ENCODE measurements around the gene SLC51B. TPM values are rescaled to one million over a fixed set of nuclear protein-coding genes. Genes with fewer than 3 reads are reported as not detected.

SLC51B gene
- total RNA-seq, 1 experiment from 2014 or later, result not detected

DNA sequence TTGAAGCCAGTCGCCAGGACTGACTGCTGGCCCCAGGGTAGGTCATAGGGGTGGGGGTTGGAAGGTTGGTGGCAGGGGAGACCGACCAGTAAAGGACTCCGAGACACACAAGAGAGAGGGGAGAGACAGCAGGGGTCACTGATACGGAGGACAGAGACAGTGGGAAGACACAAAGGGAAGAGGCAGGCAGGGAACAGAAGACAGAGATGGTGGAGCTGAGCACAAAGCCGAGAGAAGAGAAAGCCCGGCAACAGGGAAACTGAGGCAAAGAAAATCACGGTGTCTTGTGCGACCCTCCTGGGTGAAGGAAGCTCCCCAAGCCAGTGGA, 22.1 kb downstream of the SLC51B start:
- intact Hi-C loops (cut with micrococcal nuclease; ENCODE audit: unreplicated experiment), result no loop called here
- no peaks in the 10 kb centered on the region for H3K9me3 Mint-ChIP-seq (ENCODE audit: low read depth, unreplicated experiment)
- DNase-seq, result no peak
- H3K27ac Mint-ChIP-seq (ENCODE audit: unreplicated experiment), result no peak overlapping the region
- TF ChIP-seq, protein P1, sequence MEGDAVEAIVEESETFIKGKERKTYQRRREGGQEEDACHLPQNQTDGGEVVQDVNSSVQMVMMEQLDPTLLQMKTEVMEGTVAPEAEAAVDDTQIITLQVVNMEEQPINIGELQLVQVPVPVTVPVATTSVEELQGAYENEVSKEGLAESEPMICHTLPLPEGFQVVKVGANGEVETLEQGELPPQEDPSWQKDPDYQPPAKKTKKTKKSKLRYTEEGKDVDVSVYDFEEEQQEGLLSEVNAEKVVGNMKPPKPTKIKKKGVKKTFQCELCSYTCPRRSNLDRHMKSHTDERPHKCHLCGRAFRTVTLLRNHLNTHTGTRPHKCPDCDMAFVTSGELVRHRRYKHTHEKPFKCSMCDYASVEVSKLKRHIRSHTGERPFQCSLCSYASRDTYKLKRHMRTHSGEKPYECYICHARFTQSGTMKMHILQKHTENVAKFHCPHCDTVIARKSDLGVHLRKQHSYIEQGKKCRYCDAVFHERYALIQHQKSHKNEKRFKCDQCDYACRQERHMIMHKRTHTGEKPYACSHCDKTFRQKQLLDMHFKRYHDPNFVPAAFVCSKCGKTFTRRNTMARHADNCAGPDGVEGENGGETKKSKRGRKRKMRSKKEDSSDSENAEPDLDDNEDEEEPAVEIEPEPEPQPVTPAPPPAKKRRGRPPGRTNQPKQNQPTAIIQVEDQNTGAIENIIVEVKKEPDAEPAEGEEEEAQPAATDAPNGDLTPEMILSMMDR (IDR thresholded peaks at IDR 0.05; ENCODE audit: unreplicated experiment), result no peak
- H3K27me3 Mint-ChIP-seq (ENCODE audit: unreplicated experiment), result peaks cover 41% of the 10 kb centered on the region
- H3K4me1 Mint-ChIP-seq (ENCODE audit: low read depth, unreplicated experiment), result peaks cover 23% of the 10 kb centered on the region
- H3K36me3 Mint-ChIP-seq (ENCODE audit: insufficient read depth, unreplicated experiment), result peaks cover 5% of the 10 kb centered on the region
- BruUV-seq (replicated peaks), result no TSS peak
- CTCF ChIA-PET, result interaction anchor here (0.6 to 1.4 kb wide), 2 partner anchors 13 to 46 kb away, joined by 3 to 5 read pairs; no protein-coding TSS in a partner anchor
- peak overlapping the region; percentile 55 for H3K4me3 Mint-ChIP-seq (ENCODE audit: low read depth, unreplicated experiment)

DNA sequence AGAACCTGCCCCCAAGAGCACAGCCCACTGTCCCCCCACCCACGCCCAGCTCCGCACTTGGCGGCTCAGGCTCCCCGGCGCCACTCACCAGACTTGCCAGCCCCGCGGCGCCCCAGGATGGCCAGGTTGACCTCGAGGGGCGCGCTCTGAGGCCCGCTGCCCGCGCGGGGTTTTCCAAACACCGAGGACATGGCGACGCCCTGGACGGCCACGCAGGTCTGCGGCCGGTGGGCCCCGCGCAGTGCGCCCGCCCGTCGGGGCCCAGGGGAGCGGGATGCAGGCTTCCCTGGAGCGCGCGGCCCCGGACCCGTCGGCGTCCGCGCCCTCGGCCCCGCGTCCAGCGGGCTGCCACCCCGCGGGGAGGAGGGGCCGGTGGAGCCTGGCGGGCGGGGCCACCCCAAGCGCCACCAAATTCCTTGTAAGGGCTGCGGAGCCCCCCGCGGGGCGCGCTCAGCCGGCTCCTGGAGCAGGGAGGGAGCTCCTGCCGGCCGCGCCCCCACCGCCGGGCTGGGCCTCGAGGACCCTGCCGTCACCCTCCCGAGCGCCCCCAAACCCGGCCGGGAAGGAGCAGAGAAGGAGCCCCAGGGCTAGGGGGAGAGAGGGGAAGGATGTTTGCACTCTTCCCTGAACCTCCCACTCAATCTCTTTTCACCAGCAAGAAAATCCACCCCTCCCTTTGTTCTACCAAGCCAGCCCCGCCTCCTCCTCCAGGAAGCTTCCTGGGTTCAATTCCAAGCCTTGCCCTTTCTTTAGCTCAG, 22.6 kb downstream of the SLC51B start, which contains the start of gene RASL12:
TSS of gene RASL12 (minus strand) at position 347 of the 758 bp plus-strand sequence. CDS start at position 191, 156 bp downstream.
- no peak within 1 kb of the TSS for H3K27ac Mint-ChIP-seq (ENCODE audit: unreplicated experiment)
- peak within 1 kb of the TSS; percentile 55 for H3K4me3 Mint-ChIP-seq (ENCODE audit: low read depth, unreplicated experiment)
- intact Hi-C loops (cut with micrococcal nuclease; ENCODE audit: unreplicated experiment), result no loop called here
- H3K27me3 Mint-ChIP-seq (ENCODE audit: unreplicated experiment), result peaks cover 41% of the 10 kb centered on the region
- CTCF ChIA-PET, result interaction anchor here (0.6 to 1.4 kb wide), 2 partner anchors 13 to 46 kb away, joined by 3 to 5 read pairs; no protein-coding TSS in a partner anchor
- peaks cover 17% of the 10 kb centered on the region for H3K4me1 Mint-ChIP-seq (ENCODE audit: low read depth, unreplicated experiment)
- peaks cover 5% of the 10 kb centered on the region for H3K36me3 Mint-ChIP-seq (ENCODE audit: insufficient read depth, unreplicated experiment)
- TF ChIP-seq, protein P1 (IDR thresholded peaks at IDR 0.05; ENCODE audit: unreplicated experiment), result no peak
- H3K9me3 Mint-ChIP-seq (ENCODE audit: low read depth, unreplicated experiment), result no peaks in the 10 kb centered on the region
- no peak for DNase-seq
- no TSS peak for BruUV-seq (replicated peaks)

DNA sequence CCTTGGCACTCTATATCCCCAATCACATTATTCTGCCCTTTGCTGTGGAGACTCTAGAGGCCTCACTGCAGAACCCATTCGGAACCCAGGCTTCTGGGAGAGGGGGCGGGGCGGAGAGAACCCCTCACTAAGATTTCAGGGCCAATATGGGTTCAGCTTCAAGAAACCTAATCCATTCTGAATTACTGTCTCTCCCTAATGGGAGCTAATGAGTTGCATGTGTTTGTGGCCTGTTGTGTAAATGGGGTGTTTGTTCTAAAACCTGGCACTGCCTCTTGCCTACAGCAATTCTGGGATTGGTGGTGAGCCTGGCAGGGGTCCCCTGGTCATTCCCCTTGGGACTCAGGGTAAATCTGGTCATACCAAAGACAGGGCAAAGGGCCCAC, 23.2 kb downstream of the SLC51B start:
- Mint-ChIP-seq H3K27ac (ENCODE audit: unreplicated experiment) (no peak overlapping the region), H3K36me3 (ENCODE audit: insufficient read depth, unreplicated experiment) (peaks cover 5% of the 10 kb centered on the region), H3K4me3 (ENCODE audit: low read depth, unreplicated experiment) (peak overlapping the region; percentile 37), H3K4me1 (ENCODE audit: low read depth, unreplicated experiment) (peaks cover 11% of the 10 kb centered on the region), H3K27me3 (ENCODE audit: unreplicated experiment) (peaks cover 41% of the 10 kb centered on the region), H3K9me3 (ENCODE audit: low read depth, unreplicated experiment) (no peaks in the 10 kb centered on the region)
- intact Hi-C loops (cut with micrococcal nuclease; ENCODE audit: unreplicated experiment), result no loop called here
- BruUV-seq (replicated peaks), result no TSS peak
- TF ChIP-seq, protein P1 (IDR thresholded peaks at IDR 0.05; ENCODE audit: unreplicated experiment), result no peak
- CTCF ChIA-PET, result interaction anchor here (1.4 kb wide), 1 partner anchor 14 kb away, joined by 3 read pairs; no protein-coding TSS in a partner anchor
- DNase-seq, result no peak

DNA sequence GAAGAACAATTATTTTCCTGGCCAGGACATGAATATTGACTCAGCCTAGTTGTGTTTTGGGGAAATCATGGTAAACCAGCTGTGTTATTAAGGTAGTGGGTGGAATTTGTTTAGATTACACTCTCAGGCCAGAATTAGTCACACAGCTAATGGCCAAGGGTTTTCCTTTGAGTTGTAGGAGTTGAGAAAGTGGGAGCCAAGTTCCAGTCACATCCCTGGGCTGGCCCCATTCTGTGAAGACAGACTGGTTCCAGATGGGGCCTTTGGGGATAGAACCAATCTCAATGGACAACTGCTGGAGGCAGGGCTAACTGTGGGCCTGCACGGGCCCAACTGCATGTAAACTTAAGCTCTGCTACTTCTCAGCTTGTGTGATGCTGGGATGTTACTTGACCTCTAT, 24.0 kb downstream of the SLC51B start:
- intact Hi-C loops (cut with micrococcal nuclease; ENCODE audit: unreplicated experiment), result no loop called here
- Mint-ChIP-seq H3K9me3 (ENCODE audit: low read depth, unreplicated experiment) (no peaks in the 10 kb centered on the region), H3K36me3 (ENCODE audit: insufficient read depth, unreplicated experiment) (peaks cover 5% of the 10 kb centered on the region), H3K27me3 (ENCODE audit: unreplicated experiment) (peaks cover 41% of the 10 kb centered on the region), H3K4me1 (ENCODE audit: low read depth, unreplicated experiment) (peaks cover 9% of the 10 kb centered on the region), H3K4me3 (ENCODE audit: low read depth, unreplicated experiment) (no peak overlapping the region), H3K27ac (ENCODE audit: unreplicated experiment) (no peak overlapping the region)
- CTCF ChIA-PET, result interaction anchor here (0.7 to 1.1 kb wide), 3 partner anchors 9 to 32 kb away, joined by 3 read pairs; no protein-coding TSS in a partner anchor
- DNase-seq, result no peak
- no TSS peak for BruUV-seq (replicated peaks)
- TF ChIP-seq, protein P1 (IDR thresholded peaks at IDR 0.05; ENCODE audit: unreplicated experiment), result no peak

Measured in Calu3 (cell line).